T-helper 9 cell (primary cell): Measurements from ENCODE around the gene ITM2C.

Experiments
- DNase-seq: peaks from one replicate; pipeline ENCODE4 v3.0.0-alpha.2; 2020
- total RNA-seq, 2 donors: gene quantifications; one replicate each; lab custom pipeline; 2026; lab: John Stamatoyannopoulos, UW

The ITM2C gene, protein sequence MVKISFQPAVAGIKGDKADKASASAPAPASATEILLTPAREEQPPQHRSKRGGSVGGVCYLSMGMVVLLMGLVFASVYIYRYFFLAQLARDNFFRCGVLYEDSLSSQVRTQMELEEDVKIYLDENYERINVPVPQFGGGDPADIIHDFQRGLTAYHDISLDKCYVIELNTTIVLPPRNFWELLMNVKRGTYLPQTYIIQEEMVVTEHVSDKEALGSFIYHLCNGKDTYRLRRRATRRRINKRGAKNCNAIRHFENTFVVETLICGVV
- total RNA-seq, result 18.6 to 35.4 reads per million in 2 donors

- DNase-seq, result peak; percentile 66
These were observed at the start of gene ITM2C for GRCh38 chr2:230864605-230865306. TSS of gene ITM2C (plus strand) at chr2:230864942. CDS start at chr2:230865026, 84 bp downstream.

GRCh38 chr2:230815088-230815487, 49.7 kb upstream of the ITM2C start:
- no peak for DNase-seq

DNA sequence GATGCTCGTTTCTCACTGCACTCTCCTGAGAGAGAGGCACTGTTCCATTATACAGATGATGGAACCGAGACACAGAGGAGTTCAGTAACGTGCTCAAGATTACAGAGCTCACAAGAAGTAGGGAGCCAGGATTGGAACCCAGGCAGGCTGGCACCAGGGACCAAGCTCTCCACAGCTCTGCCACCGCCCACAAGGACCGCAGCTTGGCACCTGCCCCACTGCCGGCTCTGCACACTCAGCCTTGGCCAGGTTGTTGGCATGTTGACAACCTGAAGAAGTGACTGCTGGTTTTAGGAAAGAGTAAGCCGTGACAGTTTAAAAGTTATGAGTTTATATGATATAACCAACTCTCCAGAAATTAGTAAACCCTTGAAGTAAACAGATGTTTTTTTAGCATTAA, 48.0 kb upstream of the ITM2C start:
- DNase-seq, result no peak

GRCh38 chr2:230819433-230819832, 45.3 kb upstream of the ITM2C start:
- no peak for DNase-seq

DNA sequence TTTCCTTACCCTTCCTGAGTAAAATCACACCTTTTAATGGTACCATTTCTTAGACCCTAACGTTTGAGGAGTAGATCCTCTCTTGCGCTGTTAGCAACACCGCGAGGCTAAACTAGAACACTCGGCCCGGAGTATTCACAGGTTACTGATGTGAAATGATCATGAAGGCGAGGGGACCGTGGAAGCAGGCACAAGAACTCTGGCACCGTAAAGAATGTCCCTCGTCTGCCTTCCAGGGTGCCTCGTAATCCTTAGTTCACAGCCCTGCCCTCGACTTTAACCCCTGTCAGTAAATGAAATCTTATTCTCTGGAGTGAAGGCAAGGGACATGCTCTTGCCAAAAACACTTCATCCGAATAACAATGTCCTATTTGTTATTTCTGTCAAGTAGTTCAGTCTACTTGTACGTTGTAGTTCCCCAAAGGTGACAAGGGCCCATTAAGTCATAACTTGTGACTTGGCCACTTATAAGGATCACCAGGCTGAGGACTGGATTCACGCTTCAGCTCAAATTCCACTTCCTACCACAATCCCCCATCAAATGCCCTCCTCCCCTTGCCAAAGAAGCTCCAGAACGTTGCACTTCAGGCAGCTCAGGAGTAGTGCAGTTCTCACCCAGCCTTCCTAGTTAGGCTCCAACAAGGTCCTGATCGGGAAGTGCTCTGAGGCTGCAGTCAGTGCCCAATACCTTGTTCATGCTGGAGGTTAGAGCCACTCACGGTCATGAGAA, 43.3 kb upstream of the ITM2C start:
- DNase-seq, result no peak

DNA sequence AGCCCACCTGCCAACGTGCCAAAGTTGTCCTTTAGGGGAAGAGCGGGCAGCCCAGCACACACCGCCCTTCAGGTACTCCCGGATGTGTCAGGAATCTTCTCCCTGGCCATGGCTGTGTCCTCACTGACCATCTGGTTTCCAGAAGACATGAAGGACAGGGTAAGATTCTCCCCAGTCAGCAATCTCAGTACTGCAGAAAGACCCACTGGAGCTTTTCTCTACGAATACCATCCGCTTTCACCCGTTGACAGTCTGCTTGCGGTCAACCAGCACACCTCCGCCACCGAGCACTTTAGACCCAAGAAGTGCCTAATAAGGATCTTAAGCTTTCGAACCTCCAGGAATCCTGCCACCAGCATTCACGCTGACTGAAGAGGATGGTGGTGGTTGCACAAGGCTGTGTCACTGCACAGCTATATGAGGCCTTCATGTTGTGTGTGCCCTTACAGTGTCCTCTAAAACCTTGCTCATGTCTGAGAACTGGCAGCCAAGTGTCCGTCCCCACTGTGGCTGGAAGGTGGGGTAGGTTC, 42.7 kb upstream of the ITM2C start:
- DNase-seq, result no peak

- DNase-seq, result no peak
These were observed 41.3 kb upstream of the ITM2C start for GRCh38 chr2:230823264-230823964.

DNA sequence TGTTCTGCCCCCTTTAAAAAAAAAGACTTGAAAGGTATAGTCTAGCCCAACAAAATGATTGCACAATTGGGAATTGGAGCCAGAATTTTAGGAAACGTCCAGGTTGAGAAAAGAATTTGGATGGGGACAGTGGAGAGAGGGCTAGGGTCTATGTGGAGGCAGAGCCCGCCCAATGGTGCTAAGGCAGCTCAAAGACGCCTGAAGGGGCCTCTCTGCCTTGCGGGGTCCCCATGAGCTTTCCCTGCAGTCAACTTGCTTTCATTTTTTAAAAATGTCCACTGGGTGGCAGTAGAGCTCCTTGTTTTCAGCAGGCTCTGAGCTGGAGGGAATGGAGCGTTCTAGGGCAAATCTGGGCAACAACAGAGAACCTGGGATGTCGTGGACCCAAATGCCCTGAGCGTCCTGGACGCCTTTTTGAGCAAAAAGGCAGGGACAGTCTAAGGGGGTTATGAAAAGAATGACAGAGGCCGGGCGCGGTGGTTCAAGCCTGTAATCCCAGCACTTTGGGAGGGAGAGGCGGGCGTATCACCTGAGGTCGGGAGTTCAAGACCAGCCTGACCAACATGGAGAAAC, 40.2 kb upstream of the ITM2C start:
- peak; percentile 23 for DNase-seq

GRCh38 chr2:230825354-230825753, 39.4 kb upstream of the ITM2C start:
- DNase-seq, result no peak

GRCh38 chr2:230827774-230828271, 36.9 kb upstream of the ITM2C start:
- no peak for DNase-seq

DNA sequence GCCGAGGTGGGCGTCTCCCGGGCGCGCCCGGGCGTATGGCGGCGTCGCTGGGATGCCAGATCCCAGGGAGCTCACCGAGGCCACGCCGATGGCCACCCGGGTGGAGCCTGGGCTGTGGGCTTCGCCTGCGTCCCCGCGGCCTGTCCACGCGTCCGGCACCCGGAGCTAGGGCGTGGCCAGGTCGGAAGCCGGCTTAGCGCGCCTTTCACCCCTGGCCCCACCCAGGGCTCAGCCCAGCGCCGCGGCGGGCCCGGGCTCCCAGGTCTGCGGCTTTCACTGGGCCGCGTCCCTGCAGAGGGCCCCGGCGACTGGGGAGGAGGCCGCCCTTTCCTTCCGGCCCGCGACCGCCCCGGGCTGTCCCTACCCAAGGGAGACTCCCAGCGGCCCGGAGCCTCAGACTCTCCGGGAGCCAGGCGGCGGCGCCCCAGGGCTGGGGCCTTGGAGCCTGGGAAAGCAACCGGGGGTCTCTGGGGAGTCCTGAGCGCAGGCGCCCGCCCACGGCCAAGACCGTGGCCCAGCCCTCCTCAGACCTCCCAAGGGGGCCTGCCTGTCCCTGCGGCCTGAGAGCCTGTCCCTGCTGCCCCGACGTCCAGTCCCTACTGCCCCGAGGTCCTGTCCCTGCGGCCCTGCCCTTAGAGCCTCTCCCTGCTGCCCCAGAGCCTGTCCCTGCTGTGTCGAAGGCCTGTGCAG, 36.3 kb upstream of the ITM2C start:
- no peak for DNase-seq

DNA sequence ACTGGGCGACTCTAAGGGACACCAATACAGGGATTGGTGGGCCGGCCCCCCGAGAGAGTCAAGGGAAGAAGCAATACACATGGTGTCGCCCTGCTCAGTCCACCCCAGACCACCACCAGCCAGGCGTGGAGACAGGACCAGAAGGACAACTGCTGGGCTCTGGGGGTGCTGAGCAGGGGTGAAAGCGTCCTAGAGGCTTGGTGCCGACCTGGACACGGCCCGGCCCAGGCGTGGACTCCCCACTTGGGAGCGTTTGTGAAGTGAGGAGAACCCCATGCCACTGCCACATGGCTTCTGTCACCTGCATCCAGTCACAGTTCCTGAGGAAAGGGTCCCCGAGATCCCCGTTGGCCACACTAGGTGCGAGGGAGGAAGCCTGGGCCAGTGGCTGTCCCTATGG, 35.4 kb upstream of the ITM2C start:
- DNase-seq, result no peak

- DNase-seq, result no peak
These were observed 34.8 kb upstream of the ITM2C start for GRCh38 chr2:230829959-230830358.

- DNase-seq, result no peak
These were observed 34.3 kb upstream of the ITM2C start for GRCh38 chr2:230830428-230830827.

GRCh38 chr2:230840301-230840700, 24.4 kb upstream of the ITM2C start:
- no peak for DNase-seq

- DNase-seq, result no peak
These were observed 22.3 kb upstream of the ITM2C start for GRCh38 chr2:230842473-230842872.

DNA sequence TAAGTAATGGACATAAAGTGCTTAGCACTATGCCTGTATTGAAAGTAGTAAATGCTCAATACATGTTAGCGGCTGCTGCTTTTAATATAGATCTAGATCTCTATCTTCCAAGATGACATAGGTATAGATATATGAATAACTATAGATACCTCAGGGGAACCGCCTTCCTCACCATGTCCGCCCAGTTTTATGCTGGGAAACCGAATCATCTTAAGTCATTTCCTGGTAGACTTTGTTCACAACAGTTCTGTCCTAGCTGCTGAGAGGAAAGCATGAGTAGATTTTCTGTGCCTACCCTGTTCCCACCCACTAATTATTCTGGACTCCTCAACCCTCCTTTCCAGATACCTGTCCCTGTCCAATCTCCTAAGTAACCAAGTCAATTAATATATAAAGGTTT, 21.6 kb upstream of the ITM2C start:
- DNase-seq, result no peak

- DNase-seq, result no peak
These were observed 18.4 kb upstream of the ITM2C start for GRCh38 chr2:230846360-230846759.

DNA sequence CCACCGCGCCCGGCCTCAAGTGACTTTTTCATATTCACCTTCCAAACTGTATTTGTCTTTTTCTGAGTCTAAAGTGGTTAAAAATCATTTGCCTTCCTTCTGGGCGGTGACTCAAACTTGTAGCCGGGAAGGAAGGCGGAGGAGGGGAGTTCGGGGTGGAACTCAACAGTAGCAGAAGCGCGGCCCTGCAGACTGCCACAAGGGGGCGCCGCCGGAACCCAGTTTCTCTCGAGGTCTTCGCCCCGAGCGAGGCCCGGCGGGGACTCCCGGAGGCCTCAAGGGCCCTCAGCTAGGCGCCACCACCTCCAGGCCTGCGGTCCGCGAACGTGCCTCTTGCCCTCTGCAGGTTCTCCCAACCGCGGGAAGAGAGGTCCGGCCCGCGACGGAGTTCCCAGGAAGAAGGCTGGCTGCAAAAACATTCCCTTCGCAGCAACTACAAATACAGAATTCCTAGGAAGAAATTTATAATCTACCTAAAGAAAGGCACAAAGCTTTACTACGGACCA, 16.8 kb upstream of the ITM2C start:
- DNase-seq, result peak; percentile 84

DNA sequence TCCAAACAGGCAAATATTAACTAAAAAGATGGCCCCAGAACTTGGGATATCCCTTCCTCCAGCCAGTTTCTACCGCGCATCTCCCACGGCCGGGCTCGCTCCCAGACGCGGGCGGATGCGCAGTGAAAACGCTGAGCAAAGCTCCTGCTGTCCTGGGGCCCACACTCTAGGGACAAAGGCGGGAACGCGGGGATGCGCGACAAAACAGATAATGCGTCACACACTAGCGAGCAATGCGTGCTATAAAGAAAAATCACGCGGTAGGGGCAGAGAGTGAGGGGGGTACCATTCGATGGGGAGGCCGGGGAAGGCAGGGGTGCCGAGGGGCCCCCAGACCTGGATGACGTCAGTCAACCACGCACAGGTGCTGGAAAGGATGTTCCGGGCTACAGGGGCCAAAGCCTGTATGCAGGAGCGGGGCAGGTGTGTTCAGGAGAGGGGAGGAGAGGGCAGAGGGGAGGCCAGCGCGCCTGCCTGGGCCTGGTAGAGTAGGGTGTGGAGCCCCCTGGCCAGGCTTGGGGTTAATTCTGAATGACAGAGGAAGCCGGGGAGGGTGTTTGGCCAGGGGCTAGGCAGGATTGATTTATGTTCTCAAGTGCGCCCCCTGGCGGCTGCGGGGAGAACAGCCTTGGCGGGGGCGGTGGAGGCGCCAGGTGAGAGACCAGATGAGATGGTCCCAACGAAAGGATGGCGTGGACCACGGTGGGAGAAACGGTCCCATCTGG, 14.9 kb upstream of the ITM2C start:
- DNase-seq, result peak; percentile 73

GRCh38 chr2:230850358-230850658, 14.4 kb upstream of the ITM2C start:
- no peak for DNase-seq
